ENCODE results near the gene RBM19. TPM values are rescaled to one million over a fixed set of nuclear protein-coding genes. Genes with fewer than 3 reads are reported as not detected.

The RBM19 gene
- total RNA-seq, 1 donor from 2014 or later = 30.6 TPM

DNA sequence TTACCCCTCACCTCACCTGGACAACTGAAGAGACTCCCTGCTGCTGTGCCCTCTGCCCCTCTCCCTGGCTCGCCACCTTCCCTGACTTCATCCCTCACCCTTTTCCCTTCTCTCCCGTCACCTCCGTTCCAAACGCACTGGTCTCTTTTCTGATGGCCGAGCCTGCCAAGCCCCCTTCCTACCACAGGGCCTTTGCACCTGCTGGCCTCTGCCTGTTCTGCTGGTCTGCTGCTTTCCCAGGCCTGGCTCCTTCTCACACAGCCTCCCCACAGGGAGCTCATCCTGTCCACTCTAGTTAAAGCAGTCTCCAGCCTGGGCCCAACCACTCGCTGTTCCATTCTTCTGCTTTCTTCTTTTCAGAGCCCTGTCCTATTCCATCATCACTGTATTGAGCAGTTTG is 34.6 kb downstream of the RBM19 start:
- DNase-seq (ENCODE audit: low spot score) = no peak

DNA sequence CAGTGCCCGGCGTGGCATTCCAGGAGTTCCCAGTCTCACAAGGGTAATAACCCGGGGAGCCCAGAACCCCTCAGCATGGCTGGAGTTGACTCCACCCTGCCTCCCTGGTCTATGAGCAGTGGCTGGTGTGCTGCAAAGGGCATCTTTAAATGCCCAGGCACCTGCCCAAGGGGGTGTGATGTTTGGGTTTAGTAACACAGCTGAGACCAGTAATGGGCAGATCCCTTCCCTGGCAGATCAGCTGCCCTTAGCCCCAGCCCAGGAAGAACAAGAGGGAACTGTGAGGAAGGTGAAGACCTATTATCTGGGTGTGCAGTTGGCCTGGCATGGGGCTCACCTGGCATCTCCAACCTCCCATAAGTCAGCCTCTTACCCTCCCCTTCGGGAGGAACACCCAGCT is 35.9 kb downstream of the RBM19 start:
- no peak for DNase-seq (ENCODE audit: low spot score)

DNA sequence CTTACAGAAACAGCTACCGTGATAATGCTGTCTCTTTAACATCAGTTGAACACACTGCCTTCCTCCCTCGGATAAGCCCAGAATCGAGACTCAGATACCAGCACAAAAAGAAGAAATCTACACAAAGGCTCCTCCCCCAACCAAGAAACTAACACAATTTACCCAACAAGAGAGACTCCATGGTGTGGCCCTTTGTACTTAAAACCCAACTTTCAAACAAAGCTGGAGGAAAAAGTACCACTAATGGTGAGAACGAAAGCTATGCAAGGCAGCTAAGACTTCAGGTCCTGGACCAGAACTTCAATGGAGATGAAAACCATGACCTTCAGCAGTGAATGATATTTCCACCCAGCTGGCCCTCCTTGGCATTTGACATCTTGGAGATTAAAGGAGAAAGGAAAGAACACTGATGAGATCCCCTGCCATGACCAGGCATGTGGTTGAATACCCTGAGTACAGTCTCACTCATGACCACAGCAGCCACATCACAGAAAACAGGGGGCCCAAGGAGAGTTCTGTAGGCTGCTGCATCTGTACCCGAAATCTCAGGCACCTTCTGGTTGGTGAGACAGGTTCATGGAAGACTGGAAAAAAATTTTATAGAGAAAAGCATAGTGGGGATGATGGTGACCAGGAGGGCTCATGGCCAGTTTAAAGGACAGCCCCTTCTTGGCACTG is 36.7 kb downstream of the RBM19 start:
- no peak for DNase-seq (ENCODE audit: low spot score)

DNA sequence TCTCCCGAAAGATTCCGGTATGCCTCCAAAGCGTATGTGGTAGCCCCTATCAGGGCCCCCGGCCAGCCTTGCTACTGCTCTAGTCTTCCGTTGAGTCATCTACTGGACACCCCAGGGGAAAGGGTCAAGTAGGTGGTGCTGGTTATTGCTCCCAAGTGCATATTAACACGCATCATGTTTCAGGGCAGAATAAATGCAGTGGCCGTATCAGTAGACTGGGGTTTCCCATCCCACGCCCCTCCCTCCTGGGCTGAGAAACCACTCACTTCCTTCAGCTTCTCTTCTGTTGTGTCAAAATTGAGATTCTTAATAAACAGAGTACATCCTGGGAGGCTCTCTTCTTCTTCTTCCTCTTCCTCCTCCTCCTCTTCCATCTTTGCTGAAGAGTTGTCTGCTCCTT is 39.3 kb downstream of the RBM19 start:
- DNase-seq (ENCODE audit: low spot score) = no peak

DNA sequence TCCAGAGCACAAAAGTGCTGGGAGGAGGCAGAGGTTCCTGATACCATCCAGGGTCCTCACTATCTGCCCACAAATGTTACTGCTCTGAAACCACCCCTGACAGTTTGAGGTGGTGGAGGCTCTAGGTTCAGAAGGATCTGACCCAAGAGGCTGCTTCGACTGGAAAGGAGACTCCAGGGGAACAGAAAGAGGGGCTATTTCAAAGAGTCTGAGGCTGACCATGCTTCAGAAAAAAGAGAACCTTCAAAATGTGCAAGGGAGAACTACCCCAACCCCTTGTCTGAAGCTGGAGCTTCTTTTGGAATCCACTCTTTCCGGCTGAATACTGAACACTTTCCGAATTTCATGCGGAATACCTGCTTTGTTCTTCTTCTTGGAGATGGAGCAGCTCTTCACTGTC is 41.8 kb downstream of the RBM19 start:
- DNase-seq (ENCODE audit: low spot score) = no peak

DNA sequence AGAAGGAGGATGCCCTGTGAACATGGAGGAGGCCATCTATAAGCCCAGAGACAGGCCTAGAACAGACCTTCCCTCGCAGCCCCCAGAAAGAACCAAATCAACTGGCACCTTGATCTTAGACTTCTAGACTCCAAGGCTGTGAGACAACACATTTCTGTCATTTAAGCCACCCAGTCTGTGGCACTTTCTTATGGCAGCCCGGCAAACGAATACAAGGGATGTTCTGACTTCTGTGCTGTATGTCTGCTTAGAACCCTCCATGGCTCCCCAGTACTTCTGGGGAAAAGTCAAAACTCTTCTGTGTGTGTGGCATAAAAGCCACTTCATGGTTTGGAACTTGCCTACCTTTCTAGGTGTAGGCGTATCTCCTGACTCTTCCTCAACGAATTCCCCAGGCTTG is 42.9 kb downstream of the RBM19 start:
- DNase-seq (ENCODE audit: low spot score) = no peak

DNA sequence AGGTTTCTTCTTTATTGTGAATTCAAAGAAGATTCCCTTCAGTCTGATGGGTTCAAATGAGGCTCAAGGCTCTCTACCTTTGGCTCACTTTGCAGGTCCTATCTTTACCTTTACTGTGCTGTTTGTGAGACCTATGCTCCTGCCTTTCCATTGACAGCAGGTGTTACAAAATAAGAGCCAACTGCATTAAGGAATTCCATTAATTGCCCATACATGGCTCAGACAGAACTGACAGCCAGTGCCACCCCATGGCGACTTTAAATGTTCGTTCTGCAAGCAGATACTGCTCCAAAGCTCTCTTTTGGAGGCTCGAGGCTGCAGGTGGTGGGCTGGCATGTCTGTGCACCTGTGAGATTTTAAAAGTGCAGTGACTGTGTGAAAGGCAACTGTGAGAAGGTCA is 44.7 kb downstream of the RBM19 start:
- DNase-seq (ENCODE audit: low spot score) = no peak

DNA sequence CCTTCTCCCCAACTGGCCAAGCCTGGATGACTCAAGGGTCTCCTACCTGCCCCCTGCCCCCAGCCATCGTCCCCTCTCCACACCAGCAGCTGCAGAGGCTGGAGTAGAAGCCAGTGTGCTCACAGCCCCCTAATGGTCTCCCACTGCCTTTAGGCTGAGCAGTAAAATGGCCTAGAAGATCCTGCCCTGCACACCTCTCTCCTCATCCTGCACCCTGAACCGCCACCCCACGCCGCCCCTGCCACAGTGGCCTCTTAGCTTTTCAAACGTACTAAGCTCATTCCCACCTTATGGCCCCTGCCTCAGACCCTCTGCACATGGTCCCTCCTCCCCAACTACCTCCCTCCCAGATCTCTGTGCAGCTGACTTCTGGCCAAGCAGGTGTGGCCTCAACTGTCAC is 46.3 kb downstream of the RBM19 start:
- DNase-seq (ENCODE audit: low spot score) = no peak

DNA sequence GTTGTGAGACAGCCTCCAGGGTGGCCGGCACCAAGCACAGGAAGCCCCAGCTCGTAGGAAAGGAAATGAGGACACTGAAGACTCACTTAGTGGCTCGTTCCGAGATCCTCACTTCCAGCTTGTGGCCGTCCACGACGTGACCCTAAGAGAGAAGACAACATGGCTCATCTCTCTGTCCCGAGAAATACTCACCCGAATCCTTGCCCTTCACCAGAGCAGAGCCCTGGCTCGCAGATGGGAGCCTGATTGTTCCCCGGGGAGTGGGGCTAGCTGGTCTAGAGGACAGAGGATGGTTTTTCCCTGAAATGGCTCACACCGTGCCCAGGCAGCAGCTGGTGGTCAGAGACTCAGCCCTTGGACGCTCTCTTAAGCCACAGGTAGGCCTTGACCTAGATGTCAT is 47.8 kb downstream of the RBM19 start:
- no peak for DNase-seq (ENCODE audit: low spot score)

DNA sequence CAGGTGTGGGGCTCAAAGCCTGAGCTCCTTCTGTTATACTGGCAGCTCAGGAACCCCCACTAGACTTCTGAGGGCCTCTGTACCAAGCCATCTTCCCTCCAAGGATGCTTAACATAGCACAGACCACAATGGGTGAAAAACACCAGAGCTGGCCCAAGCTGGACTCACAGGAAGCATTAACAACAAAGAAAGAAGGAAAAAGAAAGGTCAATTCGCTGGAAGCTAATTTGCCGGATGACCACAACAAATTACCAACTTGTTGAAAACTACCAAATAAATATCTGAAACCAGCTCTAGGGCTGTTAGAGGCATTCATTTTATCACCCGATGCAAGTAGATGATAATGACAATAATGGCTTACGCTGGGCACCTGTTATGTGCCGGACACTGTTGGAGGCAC is 48.7 kb downstream of the RBM19 start:
- no peak for DNase-seq (ENCODE audit: low spot score)

DNA sequence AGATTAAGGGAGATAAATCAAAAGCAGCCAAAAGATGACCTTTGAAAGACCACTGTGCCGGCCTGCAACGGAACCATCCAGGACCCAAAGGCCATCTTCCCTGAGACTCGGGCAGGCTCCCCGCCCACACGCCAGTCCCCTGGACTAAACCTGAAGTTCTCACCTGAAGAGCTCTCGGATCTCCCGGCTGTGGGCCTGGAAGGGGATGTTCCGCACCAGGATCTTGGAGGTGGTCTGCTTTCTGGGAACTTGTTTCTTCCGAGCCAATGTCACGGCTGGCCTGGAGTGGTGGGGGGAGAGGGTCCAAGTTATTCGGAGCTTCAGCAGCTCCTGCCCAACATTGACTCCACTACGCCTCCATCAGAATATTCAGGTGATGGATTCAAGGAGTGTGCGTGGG is 51.3 kb downstream of the RBM19 start:
- DNase-seq (ENCODE audit: low spot score) = no peak

DNA sequence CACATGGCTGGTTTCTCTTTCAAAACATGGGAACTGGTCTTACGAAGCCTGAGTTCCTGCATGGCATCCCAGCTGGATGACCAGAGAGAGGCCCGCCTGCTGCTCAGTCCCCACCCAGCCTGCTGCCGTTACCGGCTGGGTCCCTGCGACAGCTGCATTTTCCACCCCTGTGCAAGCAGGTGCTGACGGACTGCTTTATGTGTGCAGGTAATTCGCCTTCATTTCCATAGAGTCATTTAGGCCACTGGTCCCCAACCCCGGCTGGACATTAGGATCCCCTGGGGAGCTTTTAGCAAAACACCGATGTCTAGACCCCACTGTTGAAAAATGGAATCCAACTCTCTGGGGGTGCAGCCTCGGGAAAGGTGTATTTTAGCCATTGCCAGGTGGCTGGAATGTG is 51.9 kb downstream of the RBM19 start:
- no peak for DNase-seq (ENCODE audit: low spot score)

DNA sequence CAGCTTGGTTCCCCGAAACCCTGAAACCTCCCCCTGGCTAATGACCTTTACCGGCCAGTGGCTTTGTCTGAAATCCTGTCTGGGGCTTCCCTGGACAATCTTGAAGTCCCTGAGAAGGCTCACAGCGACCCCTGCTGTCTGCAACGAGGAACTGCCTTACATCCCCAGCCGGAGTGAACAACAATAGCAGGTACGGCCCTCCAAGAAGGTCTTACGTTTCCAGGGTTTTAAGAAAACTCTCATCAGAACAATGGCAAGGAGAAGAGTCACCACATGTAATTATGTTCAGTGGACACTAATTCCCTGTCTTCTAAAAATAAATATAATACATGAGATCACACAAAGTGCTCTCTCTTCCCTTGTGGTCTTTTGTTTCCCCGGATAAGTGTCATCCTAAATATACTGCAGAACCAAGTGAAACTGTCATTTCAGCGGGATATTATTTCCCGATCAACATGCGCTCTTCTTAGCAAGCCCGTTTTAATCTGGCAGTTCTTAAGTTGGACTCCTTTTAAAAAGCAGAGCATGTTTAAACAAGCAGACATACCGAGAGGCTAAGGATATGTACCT is 53.3 kb downstream of the RBM19 start:
- peak; percentile 48 for DNase-seq (ENCODE audit: low spot score)

DNA sequence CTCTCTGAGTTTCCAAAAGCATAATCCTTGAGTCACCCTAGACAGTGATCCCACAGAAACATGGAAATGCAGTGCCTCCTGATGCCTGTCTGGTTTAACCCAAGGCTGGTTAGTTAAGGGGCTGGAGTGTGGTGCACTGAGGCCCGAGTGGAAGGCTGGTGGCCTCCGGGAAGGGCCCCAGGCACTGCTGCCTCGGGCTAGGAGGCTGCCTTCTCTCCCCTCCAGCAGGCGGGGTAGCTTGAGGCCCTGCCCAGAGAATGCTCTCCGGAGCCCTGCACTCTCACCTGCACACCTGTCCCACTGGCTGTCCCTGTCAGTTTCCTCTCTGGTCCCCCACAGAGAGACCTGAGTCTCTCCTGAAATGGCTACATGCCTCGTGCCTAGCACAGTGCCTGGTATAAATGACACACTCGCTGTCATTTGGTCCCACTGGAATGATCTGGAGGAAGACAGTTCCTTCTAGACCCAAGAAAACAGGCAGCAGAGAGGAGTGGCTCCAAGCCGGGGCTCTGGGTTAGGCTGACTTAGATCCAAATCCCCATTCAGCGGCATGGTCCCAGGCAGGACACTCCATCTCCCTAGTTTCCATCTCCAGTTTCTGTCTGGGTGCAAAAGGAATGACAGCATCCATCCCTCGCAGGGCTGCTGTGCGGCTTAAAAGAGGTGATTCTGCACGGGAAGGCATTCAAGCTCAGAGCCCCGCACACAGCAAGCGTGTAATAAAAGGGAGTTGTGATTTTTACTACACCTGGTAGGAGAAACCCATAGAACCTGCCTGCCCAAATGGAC is 54.0 kb downstream of the RBM19 start:
- DNase-seq (ENCODE audit: low spot score) = no peak

DNA sequence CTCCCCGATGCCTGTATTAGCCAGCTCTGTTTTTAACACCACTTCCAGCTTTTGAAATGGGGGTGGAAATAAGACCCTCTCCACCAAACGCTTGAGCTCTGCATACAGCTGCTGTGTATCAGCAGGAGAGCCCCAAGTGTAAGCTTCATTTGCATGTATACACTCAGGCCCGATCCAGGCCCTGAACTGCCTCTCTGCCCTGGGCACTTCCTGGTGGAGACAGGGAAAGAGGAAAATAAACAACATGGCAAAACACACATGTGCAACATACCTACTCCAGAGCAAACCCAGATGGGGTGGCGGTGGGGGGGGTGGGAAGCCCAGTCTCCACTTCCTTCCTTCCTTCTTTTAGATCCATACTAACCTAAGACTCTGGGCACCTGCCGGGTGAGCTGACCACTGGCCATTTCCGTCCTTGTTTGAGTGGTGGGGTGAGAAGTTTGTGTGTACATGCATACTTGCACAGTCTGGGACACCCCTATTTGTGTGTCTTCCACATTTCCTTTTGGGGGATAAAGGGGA is 55.3 kb downstream of the RBM19 start:
- no peak for DNase-seq (ENCODE audit: low spot score)

DNA sequence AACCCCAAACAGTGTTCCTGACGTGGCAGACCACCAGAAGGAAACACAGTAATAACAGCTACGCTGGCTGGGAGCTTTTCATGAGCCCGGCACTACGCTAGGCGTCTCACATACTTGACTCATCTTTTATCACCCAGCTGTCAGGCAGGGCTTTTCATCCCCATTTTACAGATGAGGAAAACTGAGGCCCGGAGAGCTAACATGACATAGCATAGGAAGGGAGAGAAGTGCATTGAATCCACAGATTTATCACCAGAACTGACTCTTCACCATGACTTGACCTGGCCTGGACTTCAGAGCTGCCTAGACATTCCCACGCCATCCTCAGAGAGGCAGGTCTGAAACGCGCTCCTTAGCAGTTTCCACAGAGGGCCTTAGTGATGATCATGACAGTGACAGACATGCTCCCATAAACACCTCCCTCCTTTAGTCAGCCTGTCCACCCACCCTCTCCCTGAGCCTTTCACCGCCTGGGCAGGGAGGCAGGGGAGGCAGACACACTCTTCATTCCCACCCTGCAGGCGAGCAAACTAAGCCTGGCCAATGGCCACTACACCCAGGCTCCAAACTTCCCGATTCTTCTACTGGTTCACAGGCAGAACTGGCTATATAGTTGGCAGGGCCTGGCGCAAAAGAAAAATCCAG is 56.2 kb downstream of the RBM19 start:
- no peak for DNase-seq (ENCODE audit: low spot score)

DNA sequence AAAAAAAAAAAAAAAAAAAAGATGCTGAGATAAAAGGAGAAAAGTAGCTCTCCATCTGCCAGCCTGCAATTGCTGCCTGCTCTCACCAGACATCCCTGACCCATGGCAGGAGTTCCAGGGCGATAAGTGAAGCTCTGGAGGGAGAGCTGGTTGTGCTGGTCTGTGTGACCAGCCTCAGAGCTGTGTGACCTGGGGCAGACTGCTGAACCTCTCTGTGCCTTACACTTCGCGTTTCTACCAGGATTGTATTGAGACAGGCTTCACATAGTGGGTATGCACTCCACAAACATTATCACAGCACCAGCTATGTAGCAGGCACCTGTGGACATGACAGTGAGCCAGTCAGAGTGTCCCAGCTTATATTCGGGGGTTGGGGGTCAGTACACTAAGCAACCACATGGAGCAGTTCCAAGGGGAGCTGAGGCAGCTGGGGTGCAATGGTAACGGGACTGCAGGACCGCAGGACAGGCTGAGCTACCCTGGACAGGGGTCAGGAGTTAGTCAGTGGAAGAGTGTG is 57.5 kb downstream of the RBM19 start:
- DNase-seq (ENCODE audit: low spot score) = no peak

DNA sequence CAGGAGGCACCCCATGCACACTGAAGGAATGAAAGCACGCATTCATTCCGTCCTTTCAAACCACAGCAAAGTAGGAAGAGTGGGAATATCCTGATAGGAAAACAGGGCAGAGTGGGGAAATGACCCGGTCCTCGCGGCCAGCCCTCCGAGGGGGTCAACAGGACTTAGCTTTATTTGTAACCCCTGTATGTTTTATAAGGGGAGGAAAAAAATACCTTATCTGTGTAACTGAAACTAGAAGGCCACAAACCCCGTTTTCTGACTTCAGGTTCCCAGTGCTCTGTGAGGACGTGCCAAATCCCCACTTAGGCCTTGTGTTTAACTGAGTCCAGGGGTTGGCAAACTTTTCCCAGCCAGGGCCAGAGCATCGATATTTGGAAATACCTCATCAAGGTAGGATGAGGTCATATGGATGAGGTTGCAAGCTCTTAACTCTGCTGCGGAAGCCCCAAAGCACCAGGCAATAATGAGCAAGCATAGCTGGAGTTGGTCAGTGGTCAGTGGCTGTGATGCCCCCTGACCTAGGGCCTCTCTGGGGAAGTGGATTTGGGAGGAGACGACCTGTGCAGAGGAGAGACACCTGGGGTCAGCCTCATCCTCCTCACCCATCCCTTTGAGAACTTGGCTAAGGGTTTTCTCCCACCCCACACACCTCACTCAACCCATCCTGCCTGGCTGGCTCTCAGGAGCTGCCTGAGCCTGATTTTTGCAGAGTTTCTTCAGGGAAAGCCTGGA is 58.5 kb downstream of the RBM19 start:
- DNase-seq (ENCODE audit: low spot score) = no peak

DNA sequence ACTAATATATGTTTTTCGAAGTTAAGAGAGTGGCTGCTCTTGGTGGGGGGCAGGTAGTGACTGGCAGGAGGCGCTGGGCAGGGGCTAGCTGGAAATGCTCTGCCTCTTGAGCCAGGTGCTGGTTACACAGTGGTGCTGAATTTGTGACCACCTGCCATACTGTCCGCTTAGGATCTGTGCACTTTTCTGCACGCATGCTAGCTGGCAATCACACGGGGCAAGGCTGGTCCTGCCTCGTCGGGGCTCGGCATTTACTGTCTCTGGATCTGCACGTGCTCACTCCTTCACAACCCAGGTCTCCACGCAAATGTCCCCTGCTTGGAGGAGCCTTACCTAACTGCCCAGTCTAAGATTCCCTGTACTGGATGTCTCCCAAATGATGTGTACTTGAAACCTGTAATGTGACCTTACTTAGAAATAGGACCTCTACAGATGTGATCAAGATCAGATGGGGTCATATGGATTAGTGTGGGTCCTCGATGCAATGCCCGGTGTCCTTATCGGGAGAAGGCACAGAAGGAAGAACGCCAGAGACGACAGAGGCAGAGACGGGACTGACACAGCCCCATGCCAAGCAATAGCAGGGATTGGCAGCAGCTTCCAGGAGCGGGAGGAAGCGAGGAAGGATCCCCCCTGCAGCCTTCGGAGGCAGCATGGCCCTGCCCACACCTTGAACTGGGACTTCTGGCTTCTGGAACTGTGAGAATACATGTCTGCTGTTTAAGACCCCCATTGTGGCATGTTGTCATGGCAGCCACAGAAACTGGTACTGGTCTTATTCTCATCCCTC is 59.5 kb downstream of the RBM19 start:
- no peak for DNase-seq (ENCODE audit: low spot score)

DNA sequence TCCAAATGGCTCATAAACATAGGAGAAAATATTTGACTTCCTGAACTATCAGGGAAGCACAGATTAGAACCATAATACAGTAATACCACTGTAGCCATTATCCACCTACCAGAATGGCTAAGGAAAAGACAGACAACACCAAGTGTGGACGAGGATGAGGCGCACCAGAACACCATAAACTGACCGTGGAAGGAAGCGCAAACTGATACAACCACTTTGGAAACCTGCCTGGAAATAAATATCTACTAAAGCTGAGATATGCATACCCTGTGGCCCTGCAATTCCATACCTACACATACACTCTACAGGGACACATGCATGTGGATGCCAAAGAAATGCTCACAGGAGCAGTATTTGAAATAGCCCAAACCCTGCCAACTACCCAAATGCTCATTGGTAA is 60.3 kb downstream of the RBM19 start:
- DNase-seq (ENCODE audit: low spot score) = no peak

DNA sequence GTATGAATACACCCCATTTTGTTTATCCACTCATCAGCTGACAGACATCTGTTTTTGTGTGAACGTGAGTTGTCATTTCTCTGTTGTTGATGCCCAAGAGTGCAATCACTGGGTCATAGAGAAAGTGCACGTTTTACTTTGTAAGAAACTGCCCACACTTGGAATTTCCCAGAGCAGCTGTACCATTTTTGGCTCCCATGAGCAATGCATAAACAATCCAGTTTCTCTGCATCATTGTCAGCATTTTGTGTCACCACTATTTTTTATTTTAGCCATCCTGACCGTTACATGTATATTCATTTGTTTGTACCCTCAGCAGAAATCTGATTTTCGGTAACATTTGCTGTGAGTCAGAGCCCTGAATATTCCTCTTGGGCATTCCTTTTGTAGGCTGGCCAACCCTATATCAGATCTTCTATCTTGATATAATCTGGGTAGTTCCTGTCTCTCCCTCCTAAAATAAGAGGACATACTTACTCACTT is 62.7 kb downstream of the RBM19 start:
- no peak for DNase-seq (ENCODE audit: low spot score)
